Gastroesophageal sphincter (tissue), 3 donors: ENCODE results near the gene CDHR5.

Experiments used
- EP300 ChIP-seq: sonication (generic); formaldehyde crosslinking; IDR thresholded peaks from one replicate; pipeline ENCODE4 v1.6.1; 2017; ENCODE audit warnings: antibody characterized with exemption, mild to moderate bottlenecking
- POLR2A ChIP-seq, 2 donors: fragments of 450-650 bp; IDR thresholded peaks; one replicate each; pipeline ENCODE4 v1.6.1; 2017; ENCODE audit warnings: antibody characterized with exemption in 2 of 2, mild to moderate bottlenecking in 2 of 2, moderate library complexity in 1 of 2
- TF ChIP-seq, protein P1 (sequence below), 4 experiments: fragments of 200-600 bp in 2 of 4; fragments of 450-650 bp in 2 of 4; sonication (generic) in 1 of 4; IDR thresholded peaks; one replicate each; pipeline ENCODE4 v1.5.1; 2017 to 2019; ENCODE audit warnings: antibody characterized with exemption in 4 of 4, mild to moderate bottlenecking in 2 of 4, moderate library complexity in 2 of 4

DNA sequence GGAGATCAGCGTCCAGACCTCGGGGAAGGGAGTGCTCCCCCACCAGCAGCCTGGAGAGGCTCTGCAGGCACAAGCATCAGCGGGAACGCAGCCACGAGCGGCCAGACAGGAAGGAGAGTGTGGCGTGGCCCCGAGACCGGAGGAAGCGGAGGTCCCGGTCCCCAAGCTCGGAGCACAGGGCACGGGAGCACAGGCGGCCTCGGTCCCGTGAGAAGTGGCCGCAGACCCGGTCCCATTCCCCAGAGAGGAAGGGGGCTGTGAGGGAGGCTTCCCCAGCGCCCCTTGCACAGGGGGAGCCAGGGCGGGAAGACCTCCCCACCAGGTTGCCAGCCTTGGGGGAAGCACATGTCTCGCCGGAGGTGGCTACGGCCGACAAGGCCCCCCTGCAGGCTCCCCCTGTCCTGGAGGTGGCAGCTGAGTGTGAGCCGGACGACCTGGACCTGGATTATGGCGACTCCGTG, 15.9 kb downstream of the CDHR5 start:
- TF ChIP-seq, protein P1, sequence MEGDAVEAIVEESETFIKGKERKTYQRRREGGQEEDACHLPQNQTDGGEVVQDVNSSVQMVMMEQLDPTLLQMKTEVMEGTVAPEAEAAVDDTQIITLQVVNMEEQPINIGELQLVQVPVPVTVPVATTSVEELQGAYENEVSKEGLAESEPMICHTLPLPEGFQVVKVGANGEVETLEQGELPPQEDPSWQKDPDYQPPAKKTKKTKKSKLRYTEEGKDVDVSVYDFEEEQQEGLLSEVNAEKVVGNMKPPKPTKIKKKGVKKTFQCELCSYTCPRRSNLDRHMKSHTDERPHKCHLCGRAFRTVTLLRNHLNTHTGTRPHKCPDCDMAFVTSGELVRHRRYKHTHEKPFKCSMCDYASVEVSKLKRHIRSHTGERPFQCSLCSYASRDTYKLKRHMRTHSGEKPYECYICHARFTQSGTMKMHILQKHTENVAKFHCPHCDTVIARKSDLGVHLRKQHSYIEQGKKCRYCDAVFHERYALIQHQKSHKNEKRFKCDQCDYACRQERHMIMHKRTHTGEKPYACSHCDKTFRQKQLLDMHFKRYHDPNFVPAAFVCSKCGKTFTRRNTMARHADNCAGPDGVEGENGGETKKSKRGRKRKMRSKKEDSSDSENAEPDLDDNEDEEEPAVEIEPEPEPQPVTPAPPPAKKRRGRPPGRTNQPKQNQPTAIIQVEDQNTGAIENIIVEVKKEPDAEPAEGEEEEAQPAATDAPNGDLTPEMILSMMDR (IDR thresholded peaks at IDR 0.05), result no peak
- TF ChIP-seq EP300, result no peak
- TF ChIP-seq POLR2A (IDR thresholded peaks at IDR 0.05), result no peak
